Ovary (tissue), 3 donors: ENCODE data around the gene MEI1.

Experiments used
- CTCF ChIP-seq, 3 donors: fragments of 450-650 bp in 2 of 3; fragments of 200-600 bp in 1 of 3; IDR thresholded peaks; one replicate each; pipeline versions ENCODE4 v1.5.1 to v1.8.0; 2016 to 2022; ENCODE audit warnings: antibody characterized with exemption in 3 of 3, mild to moderate bottlenecking in 1 of 3
- EP300 ChIP-seq: sonication (generic); formaldehyde crosslinking; IDR thresholded peaks from one replicate; pipeline ENCODE4 v1.6.1; 2017; ENCODE audit warnings: antibody characterized with exemption
- POLR2A ChIP-seq: fragments of 450-650 bp; IDR thresholded peaks from one replicate; pipeline ENCODE4 v1.6.1; 2017; ENCODE audit warnings: antibody characterized with exemption, mild to moderate bottlenecking, moderate library complexity
- donor health status: DM: no; HTN: no; CAD: no.

- TF ChIP-seq POLR2A: no peak
- no peak for TF ChIP-seq CTCF (IDR thresholded peaks at IDR 0.05)
- TF ChIP-seq EP300: no peak
Measured at GRCh38 chr22:41683052-41683451, 16.3 kb upstream of the MEI1 start.
